ENCODE results near the gene ATG16L1. TPM values are rescaled to one million over a fixed set of nuclear protein-coding genes. Genes with fewer than 3 reads are reported as not detected.
A peak's percentile ranks its signal among the peaks of the same experiment; 100 is the strongest.

The ATG16L1 gene
- total and polyA plus RNA-seq, 9 of the 15 experiments (the other 6 are each of a cell fraction or from before 2014, with no cell fraction given) = 6.4 to 21.3 (median 17.2) TPM

GRCh38 chr2:233225230-233226068 lies 26.0 kb upstream of the ATG16L1 start (continued):
- TF ChIP-seq LEF1 (IDR thresholded peaks at IDR 0.05) (peak; percentile 66), MLLT1 (IDR thresholded peaks at IDR 0.05) (peak in 1 of 2 experiments; percentile 84; a peak in 2 of 4 replicates), ZC3H4 (CRISPR knock-in tag; IDR thresholded peaks at IDR 0.05; ENCODE audit: borderline replicate concordance) (no peak), ZNF407 (IDR thresholded peaks at IDR 0.05; ENCODE audit: low read depth) (peak; percentile 46; the same call in 1 of the 2 replicates), E2F3 (CRISPR knock-in tag; IDR thresholded peaks at IDR 0.05) (no peak), C11orf30 (IDR thresholded peaks at IDR 0.05; ENCODE audit: low read depth) (peak; percentile 91), ELF4 (CRISPR knock-in tag; IDR thresholded peaks at IDR 0.05) (peak; percentile 79), ZNF253 (CRISPR knock-in tag; conservative IDR thresholded peaks at IDR 0.05) (no peak), MCM3 (IDR thresholded peaks at IDR 0.05) (no peak), SAP30 (IDR thresholded peaks at IDR 0.05; ENCODE audit: borderline replicate concordance, insufficient read depth, low read depth, low read length, poor library complexity, severe bottlenecking) (no peak), L3MBTL2 (IDR thresholded peaks at IDR 0.05) (0 out of 2 replicates have a peak, but pooled peaks have one; percentile 35)
- TF ChIP-seq, protein P1, sequence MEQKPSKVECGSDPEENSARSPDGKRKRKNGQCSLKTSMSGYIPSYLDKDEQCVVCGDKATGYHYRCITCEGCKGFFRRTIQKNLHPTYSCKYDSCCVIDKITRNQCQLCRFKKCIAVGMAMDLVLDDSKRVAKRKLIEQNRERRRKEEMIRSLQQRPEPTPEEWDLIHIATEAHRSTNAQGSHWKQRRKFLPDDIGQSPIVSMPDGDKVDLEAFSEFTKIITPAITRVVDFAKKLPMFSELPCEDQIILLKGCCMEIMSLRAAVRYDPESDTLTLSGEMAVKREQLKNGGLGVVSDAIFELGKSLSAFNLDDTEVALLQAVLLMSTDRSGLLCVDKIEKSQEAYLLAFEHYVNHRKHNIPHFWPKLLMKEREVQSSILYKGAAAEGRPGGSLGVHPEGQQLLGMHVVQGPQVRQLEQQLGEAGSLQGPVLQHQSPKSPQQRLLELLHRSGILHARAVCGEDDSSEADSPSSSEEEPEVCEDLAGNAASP (IDR thresholded peaks at IDR 0.05) = peak; percentile 86
- TF ChIP-seq, protein P2, sequence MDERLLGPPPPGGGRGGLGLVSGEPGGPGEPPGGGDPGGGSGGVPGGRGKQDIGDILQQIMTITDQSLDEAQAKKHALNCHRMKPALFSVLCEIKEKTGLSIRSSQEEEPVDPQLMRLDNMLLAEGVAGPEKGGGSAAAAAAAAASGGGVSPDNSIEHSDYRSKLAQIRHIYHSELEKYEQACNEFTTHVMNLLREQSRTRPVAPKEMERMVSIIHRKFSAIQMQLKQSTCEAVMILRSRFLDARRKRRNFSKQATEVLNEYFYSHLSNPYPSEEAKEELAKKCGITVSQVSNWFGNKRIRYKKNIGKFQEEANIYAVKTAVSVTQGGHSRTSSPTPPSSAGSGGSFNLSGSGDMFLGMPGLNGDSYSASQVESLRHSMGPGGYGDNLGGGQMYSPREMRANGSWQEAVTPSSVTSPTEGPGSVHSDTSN (CRISPR knock-in tag; IDR thresholded peaks at IDR 0.05; ENCODE audit: low read depth) = no peak
- TF ChIP-seq, protein P2 (tag; conservative IDR thresholded peaks at IDR 0.05; ENCODE audit: low read depth) = peak; percentile 90

All from K562 (cell line).